ENCODE results near the gene ACTR3.
"Not testable (repeated sequence)": the region's sequence is repeated elsewhere in the genome, so short reads cannot be mapped to it uniquely, and the experiment has no call there.

The ACTR3 gene

GRCh38 chr2:113889471-113890252 lies at the start of gene ACTR3:
TSS of gene ACTR3 (plus strand) at chr2:113890089. CDS start at chr2:113890280, 191 bp downstream.
- DNase-seq = peak; percentile 97

DNA sequence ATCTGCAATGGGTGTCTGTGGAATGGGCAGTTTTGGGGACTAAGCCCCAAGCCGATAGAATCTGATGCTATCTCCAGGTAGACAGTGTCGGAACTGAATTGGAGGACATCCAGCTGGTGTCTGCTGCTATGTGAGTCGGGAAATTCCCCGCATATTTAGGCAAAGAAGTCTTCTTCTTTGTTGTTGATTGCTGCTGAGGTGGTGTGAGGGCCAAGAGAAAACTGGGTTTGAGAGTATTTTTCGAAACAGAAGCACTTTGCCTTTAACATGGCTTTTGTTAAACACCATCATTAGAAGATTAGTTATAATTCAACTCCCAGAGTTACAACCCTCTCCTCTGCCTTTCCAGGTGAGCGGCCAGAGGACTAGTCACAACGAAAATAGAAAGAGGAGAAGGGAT lies 49.4 kb upstream of the ACTR3 start:
- no peak for DNase-seq

- DNase-seq = no peak
Measured at GRCh38 chr2:113842919-113843736, 46.8 kb upstream of the ACTR3 start.

DNA sequence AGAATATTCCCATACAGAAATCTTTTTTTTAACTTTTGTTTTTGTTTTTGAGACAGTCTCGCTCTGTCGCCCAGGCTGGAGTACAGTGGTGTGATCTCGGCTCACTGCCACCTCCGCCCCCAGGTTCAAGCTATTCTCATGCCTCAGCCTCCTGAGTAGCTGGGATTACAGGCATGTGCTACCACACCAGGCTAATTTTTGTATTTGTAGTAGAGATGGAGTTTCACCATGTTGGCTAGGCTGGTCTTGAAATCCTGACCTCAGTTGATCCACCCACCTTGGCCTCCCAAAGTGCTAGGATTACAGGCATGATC lies 46.2 kb upstream of the ACTR3 start:
- not testable (repeated sequence) for DNase-seq

GRCh38 chr2:113845261-113845660 lies 44.6 kb upstream of the ACTR3 start:
- DNase-seq = no peak

DNA sequence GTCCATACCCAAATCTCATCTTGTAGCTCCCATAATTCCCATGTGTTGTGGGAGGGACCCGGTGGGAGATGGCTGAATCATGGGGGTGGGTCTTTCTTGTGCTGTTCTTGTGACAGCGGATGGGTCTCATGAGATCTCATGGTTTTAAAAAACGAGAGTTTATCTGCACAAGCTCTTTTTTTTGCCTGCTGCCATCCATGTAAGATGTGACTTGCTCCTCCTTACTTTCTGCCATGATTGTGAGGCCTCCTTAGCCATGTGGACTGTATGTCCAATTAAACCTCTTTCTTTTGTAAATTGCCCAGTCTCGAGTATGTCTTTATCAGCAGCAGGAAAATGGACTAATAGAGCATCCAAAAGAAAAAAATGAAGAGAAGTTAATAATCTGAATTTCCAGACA lies 44.1 kb upstream of the ACTR3 start:
- DNase-seq = not testable (repeated sequence)

GRCh38 chr2:113846429-113846828 lies 43.5 kb upstream of the ACTR3 start:
- no peak for DNase-seq

GRCh38 chr2:113847144-113847543 lies 42.7 kb upstream of the ACTR3 start:
- no peak for DNase-seq

GRCh38 chr2:113848758-113849415 lies 41.0 kb upstream of the ACTR3 start:
- no peak for DNase-seq

- DNase-seq = no peak
Measured at GRCh38 chr2:113850687-113851086, 39.2 kb upstream of the ACTR3 start.

- no peak for DNase-seq
Measured at GRCh38 chr2:113851640-113852039, 38.2 kb upstream of the ACTR3 start.

GRCh38 chr2:113854208-113854607 lies 35.7 kb upstream of the ACTR3 start:
- DNase-seq = no peak

DNA sequence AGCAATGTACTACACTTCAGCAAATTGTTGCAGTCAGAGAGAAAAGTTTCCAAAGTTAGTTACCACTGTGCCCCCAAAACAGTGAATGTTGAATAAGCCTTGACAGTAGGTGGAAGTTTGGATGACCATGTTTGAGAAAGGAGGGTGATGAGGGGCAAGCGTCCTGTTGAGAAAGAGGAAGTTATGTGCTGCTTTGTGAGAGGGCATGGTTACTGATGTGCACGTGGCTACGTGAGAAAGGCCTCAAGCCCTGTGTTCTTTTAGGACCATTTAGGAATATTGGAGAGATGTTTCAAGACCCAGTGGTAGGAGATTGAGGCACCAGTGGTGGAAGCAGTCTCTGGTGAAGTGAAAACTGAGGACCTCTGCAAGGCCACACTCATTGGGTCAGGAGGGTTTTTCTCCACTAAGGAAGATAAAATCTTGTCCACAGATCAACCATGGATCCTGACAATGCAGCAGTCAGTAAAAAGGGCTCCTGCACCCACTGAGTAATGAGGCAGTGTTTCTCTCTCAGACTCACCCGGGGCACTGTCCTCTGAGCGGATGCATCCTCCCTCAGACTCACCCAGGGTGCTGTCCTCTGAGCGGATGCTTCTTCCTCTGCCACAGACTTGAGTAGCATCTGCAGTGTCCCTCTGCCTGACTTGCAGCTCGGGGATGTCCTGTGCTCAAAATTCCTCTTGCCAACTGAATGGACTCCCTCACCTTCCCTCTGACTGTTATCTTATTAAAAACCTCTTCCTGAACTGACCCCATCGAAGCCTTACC lies 34.7 kb upstream of the ACTR3 start:
- no peak for DNase-seq

- no peak for DNase-seq
Measured at GRCh38 chr2:113857464-113857863, 32.4 kb upstream of the ACTR3 start.

DNA sequence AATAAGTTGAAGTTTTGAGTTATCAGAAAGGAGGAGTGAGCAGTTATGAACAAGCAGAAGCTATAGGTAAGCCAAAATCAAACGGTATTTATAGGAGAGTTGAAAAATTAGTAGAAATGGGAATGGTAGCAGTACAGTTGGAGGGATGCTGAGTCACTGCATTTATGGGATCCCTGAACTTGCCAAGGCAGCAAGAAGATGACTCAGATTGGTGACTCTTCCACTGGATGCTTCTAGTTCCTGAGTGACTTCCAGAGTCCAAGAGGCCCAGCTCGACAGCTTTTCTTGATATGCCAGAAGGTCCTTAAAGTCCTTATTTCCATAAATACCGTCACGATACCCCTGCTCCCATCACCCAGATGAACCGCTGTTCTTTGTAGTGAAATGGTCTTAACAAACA lies 31.1 kb upstream of the ACTR3 start:
- DNase-seq = no peak

GRCh38 chr2:113861740-113862139 lies 28.1 kb upstream of the ACTR3 start:
- DNase-seq = no peak

DNA sequence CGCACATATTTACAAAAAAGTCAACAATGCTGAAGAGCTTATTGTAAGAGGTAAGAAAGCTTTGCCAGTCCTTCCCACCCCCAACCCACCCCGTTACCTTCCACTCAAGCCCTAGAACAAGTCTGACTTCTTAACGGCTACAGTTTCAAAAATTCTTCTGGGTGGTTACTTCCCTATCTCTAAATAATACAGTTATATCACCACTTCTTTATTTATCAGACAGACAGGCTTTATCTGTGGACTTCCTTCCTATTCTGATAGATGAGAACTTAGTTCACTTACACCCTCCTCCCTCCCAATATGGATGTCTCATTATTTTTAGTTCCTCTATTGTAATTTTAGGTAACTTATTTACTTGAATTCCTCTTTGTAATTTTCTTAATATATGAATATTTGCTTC lies 26.7 kb upstream of the ACTR3 start:
- no peak for DNase-seq

GRCh38 chr2:113867571-113867970 lies 22.3 kb upstream of the ACTR3 start:
- peak; percentile 42 for DNase-seq

GRCh38 chr2:113869253-113869652 lies 20.6 kb upstream of the ACTR3 start:
- DNase-seq = no peak

DNA sequence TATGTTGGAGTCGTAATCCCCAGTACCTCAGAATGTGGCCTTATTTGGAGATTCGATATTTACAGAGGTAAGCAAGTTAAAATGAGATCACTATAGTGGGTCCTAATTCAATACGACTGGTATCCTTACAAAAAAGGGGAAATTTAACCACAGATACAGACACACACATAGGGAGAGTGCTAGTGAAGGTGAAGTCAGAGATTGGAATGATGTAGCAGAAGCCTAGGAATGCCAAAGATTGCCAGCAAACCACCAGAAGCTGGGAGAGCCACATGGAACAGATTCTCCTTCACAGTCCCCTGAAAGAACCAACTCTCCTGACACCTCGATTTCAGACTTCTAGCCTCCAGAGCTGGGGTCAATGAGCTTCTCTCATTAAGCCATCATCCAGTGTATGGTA lies 17.7 kb upstream of the ACTR3 start:
- no peak for DNase-seq

DNA sequence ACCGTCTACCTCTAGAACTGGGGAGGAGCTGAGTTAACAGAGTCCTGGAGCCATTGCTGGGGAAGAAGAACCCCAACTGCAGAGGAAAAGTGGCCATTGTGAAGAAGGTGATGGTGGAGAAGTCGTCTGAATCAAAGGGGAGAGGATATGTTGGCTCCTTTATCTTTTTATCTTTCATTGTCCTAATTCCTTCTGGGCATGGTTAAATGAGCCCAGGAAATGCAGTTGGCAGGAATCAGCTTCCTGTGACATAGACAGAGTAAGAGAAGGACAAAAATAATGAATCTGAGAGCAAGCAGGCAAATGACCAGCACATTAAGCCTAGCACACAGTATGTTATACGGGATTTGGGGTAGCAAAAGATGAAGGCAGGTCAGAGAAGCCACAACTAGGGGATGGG lies 16.0 kb upstream of the ACTR3 start:
- no peak for DNase-seq

DNA sequence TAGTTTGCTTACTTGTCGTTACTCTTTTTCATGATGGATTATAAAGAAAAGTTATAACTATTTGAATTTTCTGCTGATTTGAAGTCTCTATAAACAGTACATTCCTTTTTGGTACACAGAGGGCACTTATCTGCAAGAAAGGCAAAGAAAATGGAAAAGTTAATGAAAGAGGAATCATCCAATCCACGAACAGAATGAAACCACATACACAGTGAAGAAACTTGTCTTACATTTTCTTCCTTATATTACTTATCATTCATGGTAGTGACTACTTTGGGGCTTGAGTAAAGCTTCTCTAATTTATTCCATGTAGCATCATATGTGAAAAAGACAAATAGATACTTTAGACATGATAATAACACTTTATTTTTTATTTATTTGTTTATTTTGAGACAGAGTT lies 14.8 kb upstream of the ACTR3 start:
- DNase-seq = no peak
